ENCODE measurements around the gene SEC14L3. TPM values are rescaled to one million over a fixed set of nuclear protein-coding genes. Genes with fewer than 3 reads are reported as not detected.
"Not testable (repeated sequence)": the region's sequence is repeated elsewhere in the genome, so short reads cannot be mapped to it uniquely, and the experiment has no call there.

SEC14L3 gene
- total RNA-seq, 4 donors from 2014 or later, result not detected

DNA sequence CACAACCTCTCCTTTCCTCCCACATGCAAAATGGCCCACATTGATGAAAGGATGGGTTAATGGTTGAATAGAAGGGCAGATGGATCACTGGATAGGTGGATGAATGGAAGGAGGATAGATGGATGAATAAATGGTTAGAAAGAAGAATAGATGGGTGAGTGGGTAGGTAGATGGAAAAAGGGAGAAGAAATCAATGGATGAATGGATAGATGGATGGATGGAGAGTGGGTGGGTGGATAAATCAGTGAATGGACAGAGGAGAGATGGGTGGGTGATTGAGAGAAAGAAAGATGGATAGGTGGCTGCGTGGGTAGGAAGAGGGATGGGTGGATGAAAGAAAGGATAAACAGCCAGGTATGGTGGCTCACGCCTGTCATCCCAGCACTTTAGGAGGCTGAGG lies 1.2 kb downstream of the SEC14L3 start:
- H3K27me3 ChIP-seq, result no peaks in the 10 kb centered on the region
- DNase-seq (ENCODE audit: low spot score in 2 of 2), result no peak
- H3K27ac ChIP-seq, result no peak overlapping the region
- TF ChIP-seq CTCF (IDR thresholded peaks at IDR 0.05), result no peak
- TF ChIP-seq POLR2A (IDR thresholded peaks at IDR 0.05), result no peak
- TF ChIP-seq EP300 (IDR thresholded peaks at IDR 0.05), result no peak
- 82 to 88% methylated on average over 2 of the region's 2 CpGs for WGBS, 2 donors
- H3K36me3 ChIP-seq, result no peaks in the 10 kb centered on the region
- H3K4me1 ChIP-seq, result no peaks in the 10 kb centered on the region
- H3K4me3 ChIP-seq, result no peak overlapping the region
- no peaks in the 10 kb centered on the region for H3K9me3 ChIP-seq

GRCh38 chr22:30469165-30469564 lies 2.7 kb downstream of the SEC14L3 start:
- H3K36me3 ChIP-seq, result no peaks in the 10 kb centered on the region
- H3K4me1 ChIP-seq, result no peaks in the 10 kb centered on the region
- DNase-seq (ENCODE audit: low spot score in 2 of 2), result no peak
- H3K4me3 ChIP-seq, result no peak overlapping the region
- H3K27ac ChIP-seq, result no peak overlapping the region
- H3K9me3 ChIP-seq, result no peaks in the 10 kb centered on the region
- no peak for TF ChIP-seq POLR2A (IDR thresholded peaks at IDR 0.05)
- TF ChIP-seq CTCF (IDR thresholded peaks at IDR 0.05), result no peak
- WGBS, 2 donors, result 45 to 46% methylated on average over 2 of the region's 2 CpGs
- no peaks in the 10 kb centered on the region for H3K27me3 ChIP-seq

GRCh38 chr22:30460555-30460954 lies 11.3 kb downstream of the SEC14L3 start:
- WGBS, 2 donors, result 88 to 91% methylated on average over 5 to 6 of the region's 6 CpGs
- H3K4me3 ChIP-seq; H3K9me3 ChIP-seq; H3K36me3 ChIP-seq; H3K27ac ChIP-seq; H3K27me3 ChIP-seq; DNase-seq (ENCODE audit: low spot score in 2 of 2); H3K4me1 ChIP-seq: not testable (repeated sequence)

DNA sequence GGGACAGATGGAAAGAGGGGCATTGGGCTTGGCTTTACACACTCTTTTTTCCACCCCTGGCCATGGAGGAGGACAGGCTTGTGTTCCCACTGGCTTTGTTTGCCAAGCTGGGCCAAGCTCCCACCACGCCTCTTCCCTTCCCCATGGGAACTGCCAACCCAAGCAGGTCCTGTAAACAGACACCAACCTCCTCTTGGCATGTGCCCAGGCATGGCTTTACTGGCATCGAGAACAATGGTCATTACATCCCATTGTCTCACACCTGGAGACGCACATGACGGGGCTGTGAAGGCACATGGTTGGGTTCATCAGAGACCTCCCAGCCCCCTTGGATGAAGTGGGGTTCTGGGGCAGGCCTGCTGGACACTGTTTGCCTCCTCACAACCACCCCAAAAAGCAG lies 11.7 kb downstream of the SEC14L3 start:
- Histone ChIP-seq H3K4me3 (no peak overlapping the region), H3K27ac (no peak overlapping the region), H3K9me3 (no peaks in the 10 kb centered on the region), H3K27me3 (peaks cover 0 to 3% of the 10 kb centered on the region in 2 donors), H3K4me1 (no peaks in the 10 kb centered on the region), H3K36me3 (no peaks in the 10 kb centered on the region)
- 79 to 83% methylated on average over 4 of the region's 4 CpGs for WGBS, 2 donors
- TF ChIP-seq EP300 (IDR thresholded peaks at IDR 0.05), result no peak
- TF ChIP-seq CTCF (IDR thresholded peaks at IDR 0.05), result no peak
- TF ChIP-seq POLR2A (IDR thresholded peaks at IDR 0.05), result no peak
- DNase-seq (ENCODE audit: low spot score in 2 of 2), result no peak

- TF ChIP-seq POLR2A (IDR thresholded peaks at IDR 0.05) (no peak), CTCF (IDR thresholded peaks at IDR 0.05) (no peak), EP300 (IDR thresholded peaks at IDR 0.05) (no peak)
- no peak for DNase-seq (ENCODE audit: low spot score in 2 of 2)
- H3K9me3 ChIP-seq, result no peaks in the 10 kb centered on the region
- no peaks in the 10 kb centered on the region for H3K4me1 ChIP-seq
- 44 to 45% methylated on average over 4 of the region's 4 CpGs for WGBS, 2 donors
- no peak overlapping the region for H3K4me3 ChIP-seq
- H3K27ac ChIP-seq, result no peak overlapping the region
- H3K27me3 ChIP-seq, result peaks cover 0 to 3% of the 10 kb centered on the region in 2 donors
- H3K36me3 ChIP-seq, result no peaks in the 10 kb centered on the region
Observed at GRCh38 chr22:30459181-30460052, 12.4 kb downstream of the SEC14L3 start.
